ENCODE measurements around the gene HRG. TPM values are rescaled to one million over a fixed set of nuclear protein-coding genes. Genes with fewer than 3 reads are reported as not detected.
"Not testable (repeated sequence)": the region's sequence is repeated elsewhere in the genome, so short reads cannot be mapped to it uniquely, and the experiment has no call there.

HRG gene
- total and polyA plus RNA-seq, 2 experiments from 2014 or later, result not detected

DNA sequence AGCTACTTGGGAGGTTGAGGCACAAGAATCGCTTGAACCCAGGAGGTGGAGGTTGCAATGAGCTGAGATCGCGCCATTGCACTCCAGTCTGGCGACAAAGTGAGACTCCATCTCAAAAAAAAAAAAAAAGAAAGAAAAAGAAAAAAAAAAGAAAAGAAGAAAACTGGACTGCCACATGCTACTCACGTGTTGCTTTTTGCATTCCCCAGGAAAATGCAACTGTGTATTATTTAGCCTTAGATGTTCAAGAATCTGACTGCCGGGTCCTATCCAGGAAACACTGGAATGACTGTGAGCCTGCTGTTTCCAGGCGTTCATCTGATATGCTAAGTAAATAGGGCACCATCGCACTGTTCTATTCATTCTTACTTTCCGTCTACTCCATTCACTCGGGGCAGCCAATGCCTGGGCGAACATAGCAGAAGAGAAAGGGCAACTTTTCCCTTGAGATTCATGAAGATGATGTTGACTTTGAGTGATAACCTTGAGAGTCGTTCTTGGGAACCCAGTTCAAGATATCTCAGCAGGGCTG is 21.4 kb downstream of the HRG start:
- Histone ChIP-seq H3K9me2 (ENCODE audit: insufficient read depth) (no peaks in the 10 kb centered on the region), H3K27me3 (replicated peaks; ENCODE audit: insufficient read depth) (peaks cover 13% of the 10 kb centered on the region; the same call in 1 of the 2 replicates), H2AFZ (no peak overlapping the region), H4K20me1 (ENCODE audit: insufficient read depth) (no peaks in the 10 kb centered on the region), H3K27ac (no peak overlapping the region), H3K79me2 (ENCODE audit: insufficient read depth) (no peaks in the 10 kb centered on the region), H3K4me1 (ENCODE audit: insufficient read depth) (no peaks in the 10 kb centered on the region), H3K4me2 (ENCODE audit: unreplicated experiment) (no peak overlapping the region), H3K9me3 (ENCODE audit: low read depth) (no peaks in the 10 kb centered on the region), H3K9ac (no peak overlapping the region), H3K36me3 (ENCODE audit: low read depth) (no peaks in the 10 kb centered on the region), H3F3A (ENCODE audit: insufficient read depth) (no peaks in the 10 kb centered on the region), H3K4me3 (no peak overlapping the region)
- in situ Hi-C loops (cut with MboI), result no loop called here
- 49 to 53% methylated on average over 12 of the region's 12 CpGs for WGBS, 2 experiments (ENCODE audit: low coverage in 1 of 2, low lambda C conversion rate in 2 of 2, missing lambda C conversion rate in 2 of 2)
- no peak for TF ChIP-seq EZH2phosphoT487 (IDR thresholded peaks at IDR 0.05; ENCODE audit: insufficient read depth, low read depth)
- TF ChIP-seq EZH2 (IDR thresholded peaks at IDR 0.05; ENCODE audit: insufficient read depth, poor library complexity, severe bottlenecking), result no peak
- DNase-seq, result no peak

DNA sequence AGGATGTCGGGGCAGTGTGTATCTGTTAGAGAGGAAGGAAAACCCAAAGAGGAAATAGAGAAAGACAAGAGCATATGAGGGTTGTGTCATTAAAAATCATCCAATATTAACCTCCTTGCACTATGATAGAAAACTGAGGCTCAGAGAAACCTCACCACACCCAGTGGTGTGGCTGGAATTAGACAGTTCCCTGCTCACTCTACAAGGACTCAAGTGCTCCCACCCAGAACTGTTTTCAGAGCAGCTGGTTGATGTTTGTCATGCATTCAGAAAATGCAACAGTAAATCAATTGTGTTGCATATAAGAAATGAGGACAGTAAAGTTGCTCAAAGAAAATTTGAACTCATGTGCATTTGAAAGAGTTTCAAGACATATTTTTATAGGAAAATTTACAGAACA is 24.5 kb downstream of the HRG start:
- H3K27ac ChIP-seq; H3K4me3 ChIP-seq; H2AFZ ChIP-seq; H3K4me1 ChIP-seq (ENCODE audit: insufficient read depth); H3F3A ChIP-seq (ENCODE audit: insufficient read depth); H3K4me2 ChIP-seq (ENCODE audit: unreplicated experiment); in situ Hi-C loops (cut with MboI); H3K9ac ChIP-seq; DNase-seq; H3K9me2 ChIP-seq (ENCODE audit: insufficient read depth); H3K79me2 ChIP-seq (ENCODE audit: insufficient read depth); H3K9me3 ChIP-seq (ENCODE audit: low read depth); H3K36me3 ChIP-seq (ENCODE audit: low read depth); H4K20me1 ChIP-seq (ENCODE audit: insufficient read depth): not testable (repeated sequence)
- H3K27me3 ChIP-seq (replicated peaks; ENCODE audit: insufficient read depth), result peaks cover 13% of the 10 kb centered on the region; the same call in 1 of the 2 replicates
- 42% methylated on average over 1 of the region's 1 CpG for WGBS, 2 experiments (ENCODE audit: low coverage in 1 of 2, low lambda C conversion rate in 2 of 2, missing lambda C conversion rate in 2 of 2)

DNA sequence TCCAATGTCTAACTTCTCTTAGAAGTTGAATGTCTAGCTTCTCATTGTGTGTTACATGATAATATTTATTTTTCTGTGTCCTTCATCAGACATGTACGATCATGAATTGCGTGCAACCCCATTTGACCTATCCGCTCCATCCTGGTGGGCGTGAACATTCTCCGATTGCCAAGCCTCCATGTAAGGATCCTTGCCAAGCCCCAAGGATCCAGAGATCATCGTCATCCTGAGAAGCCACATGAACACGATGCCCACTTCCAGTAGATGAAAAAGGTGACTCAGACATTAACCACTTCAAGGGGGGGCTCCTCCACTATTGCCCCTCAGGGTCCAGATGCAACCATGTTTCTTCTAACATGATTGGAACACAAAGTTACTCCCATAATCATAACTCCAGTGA is 25.9 kb downstream of the HRG start:
- Histone ChIP-seq H2AFZ (no peak overlapping the region), H3K4me3 (no peak overlapping the region), H3F3A (ENCODE audit: insufficient read depth) (no peaks in the 10 kb centered on the region), H3K9ac (no peak overlapping the region), H3K79me2 (ENCODE audit: insufficient read depth) (no peaks in the 10 kb centered on the region), H3K4me1 (ENCODE audit: insufficient read depth) (no peaks in the 10 kb centered on the region), H3K9me2 (ENCODE audit: insufficient read depth) (no peaks in the 10 kb centered on the region), H4K20me1 (ENCODE audit: insufficient read depth) (no peaks in the 10 kb centered on the region), H3K9me3 (ENCODE audit: low read depth) (no peaks in the 10 kb centered on the region), H3K27ac (no peak overlapping the region), H3K27me3 (replicated peaks; ENCODE audit: insufficient read depth) (peaks cover 13% of the 10 kb centered on the region), H3K4me2 (ENCODE audit: unreplicated experiment) (no peak overlapping the region), H3K36me3 (ENCODE audit: low read depth) (no peaks in the 10 kb centered on the region)
- no peak for DNase-seq
- TF ChIP-seq EZH2phosphoT487 (IDR thresholded peaks at IDR 0.05; ENCODE audit: insufficient read depth, low read depth) (no peak), EZH2 (IDR thresholded peaks at IDR 0.05; ENCODE audit: insufficient read depth, poor library complexity, severe bottlenecking) (no peak)
- WGBS, 2 experiments (ENCODE audit: low coverage in 1 of 2, low lambda C conversion rate in 2 of 2, missing lambda C conversion rate in 2 of 2), result 55 to 57% methylated on average over 7 of the region's 7 CpGs
- in situ Hi-C loops (cut with MboI), result no loop called here

DNA sequence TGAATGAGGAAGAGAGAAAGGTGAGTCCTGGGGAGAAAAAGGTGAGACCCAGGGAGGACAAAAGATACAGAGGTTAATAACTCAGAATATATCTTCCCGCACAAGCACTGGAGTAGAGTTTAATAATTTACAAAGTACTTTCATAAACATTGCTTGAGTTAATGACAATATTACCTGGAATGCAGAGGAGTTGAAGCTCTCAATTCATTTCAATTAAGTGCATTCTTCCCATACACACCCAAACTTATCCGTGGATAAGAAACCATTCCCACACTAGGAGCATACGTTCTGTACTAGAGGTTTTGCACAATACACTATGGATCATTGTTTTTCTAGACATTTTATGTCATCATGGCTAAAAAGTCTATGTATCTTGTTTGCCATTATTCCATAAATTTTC is 28.0 kb downstream of the HRG start:
- WGBS, 2 experiments (ENCODE audit: low coverage in 1 of 2, low lambda C conversion rate in 2 of 2, missing lambda C conversion rate in 2 of 2), result 62 to 64% methylated on average over 3 of the region's 3 CpGs

More for the DNA sequence above, 28.0 kb downstream of the HRG start:
- Histone ChIP-seq H3K9me2 (ENCODE audit: insufficient read depth) (no peaks in the 10 kb centered on the region), H3K4me2 (ENCODE audit: unreplicated experiment) (no peak overlapping the region), H3K36me3 (ENCODE audit: low read depth) (no peaks in the 10 kb centered on the region), H3K4me1 (ENCODE audit: insufficient read depth) (no peaks in the 10 kb centered on the region), H3K9ac (no peak overlapping the region), H4K20me1 (ENCODE audit: insufficient read depth) (no peaks in the 10 kb centered on the region), H3K4me3 (no peak overlapping the region), H3K9me3 (ENCODE audit: low read depth) (no peaks in the 10 kb centered on the region), H2AFZ (no peak overlapping the region), H3K27me3 (replicated peaks; ENCODE audit: insufficient read depth) (peaks cover 21% of the 10 kb centered on the region), H3K79me2 (ENCODE audit: insufficient read depth) (no peaks in the 10 kb centered on the region), H3F3A (ENCODE audit: insufficient read depth) (no peaks in the 10 kb centered on the region), H3K27ac (no peak overlapping the region)
- TF ChIP-seq EZH2phosphoT487 (IDR thresholded peaks at IDR 0.05; ENCODE audit: insufficient read depth, low read depth), result no peak
- DNase-seq, result no peak
- in situ Hi-C loops (cut with MboI), result no loop called here

Measured in GM23248 (cell line).